B cell (primary cell): ENCODE data around the gene ARHGEF35.
"Not testable (repeated sequence)": the region's sequence is repeated elsewhere in the genome, so short reads cannot be mapped to it uniquely, and the experiment has no call there.

ENCODE experiments used
- EZH2 ChIP-seq: IDR thresholded peaks from 2 replicates; pipeline ENCODE4 v1.6.1; 2012; ENCODE audit warnings: borderline replicate concordance, low read depth, mild to moderate bottlenecking, moderate library complexity, low read length; ENCODE audit not compliant: insufficient read depth, poor library complexity, severe bottlenecking
- TF ChIP-seq, protein P1 (sequence below): fragments of 200-600 bp; IDR thresholded peaks from one replicate; pipeline ENCODE4 v1.8.0; 2022; ENCODE audit warnings: antibody characterized with exemption, mild to moderate bottlenecking

DNA sequence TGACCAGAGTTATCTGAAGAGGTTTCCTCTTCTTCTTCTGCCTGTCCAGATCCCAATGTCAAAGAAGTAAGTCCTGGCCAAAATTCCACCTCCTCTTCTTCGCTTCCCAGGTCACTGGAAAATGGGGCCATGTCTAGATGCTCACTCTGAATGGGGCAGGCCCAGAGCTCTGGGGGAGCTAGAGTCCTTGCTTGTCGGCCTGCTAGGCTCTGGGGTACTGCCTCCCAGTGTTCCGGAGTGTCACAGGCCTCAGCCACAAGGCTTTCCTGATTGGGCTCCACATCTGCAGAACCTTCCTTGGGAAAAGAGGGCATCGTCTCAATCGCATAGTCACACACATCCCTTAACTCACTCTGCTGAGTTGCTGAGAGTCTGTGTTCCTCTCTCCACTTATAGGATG lies 7.8 kb downstream of the ARHGEF35 start:
- TF ChIP-seq, protein P1, sequence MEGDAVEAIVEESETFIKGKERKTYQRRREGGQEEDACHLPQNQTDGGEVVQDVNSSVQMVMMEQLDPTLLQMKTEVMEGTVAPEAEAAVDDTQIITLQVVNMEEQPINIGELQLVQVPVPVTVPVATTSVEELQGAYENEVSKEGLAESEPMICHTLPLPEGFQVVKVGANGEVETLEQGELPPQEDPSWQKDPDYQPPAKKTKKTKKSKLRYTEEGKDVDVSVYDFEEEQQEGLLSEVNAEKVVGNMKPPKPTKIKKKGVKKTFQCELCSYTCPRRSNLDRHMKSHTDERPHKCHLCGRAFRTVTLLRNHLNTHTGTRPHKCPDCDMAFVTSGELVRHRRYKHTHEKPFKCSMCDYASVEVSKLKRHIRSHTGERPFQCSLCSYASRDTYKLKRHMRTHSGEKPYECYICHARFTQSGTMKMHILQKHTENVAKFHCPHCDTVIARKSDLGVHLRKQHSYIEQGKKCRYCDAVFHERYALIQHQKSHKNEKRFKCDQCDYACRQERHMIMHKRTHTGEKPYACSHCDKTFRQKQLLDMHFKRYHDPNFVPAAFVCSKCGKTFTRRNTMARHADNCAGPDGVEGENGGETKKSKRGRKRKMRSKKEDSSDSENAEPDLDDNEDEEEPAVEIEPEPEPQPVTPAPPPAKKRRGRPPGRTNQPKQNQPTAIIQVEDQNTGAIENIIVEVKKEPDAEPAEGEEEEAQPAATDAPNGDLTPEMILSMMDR: not testable (repeated sequence)
- not testable (repeated sequence) for TF ChIP-seq EZH2
